ENCODE data around the gene DNM1. TPM values are rescaled to one million over a fixed set of nuclear protein-coding genes. Genes with fewer than 3 reads are reported as not detected.

The DNM1 gene
- total and polyA plus RNA-seq, 2 of the 8 experiments (the other 6 are each of a cell fraction or from before 2014, with no cell fraction given) = 34.3 to 62.7 TPM

GRCh38 chr9:128254855-128255759 is 51.9 kb downstream of the DNM1 start (continued):
- TF ChIP-seq RXRA (IDR thresholded peaks at IDR 0.05; ENCODE audit: insufficient read depth, low read depth, low read length) (no peak), TAF7 (optimal IDR thresholded peaks at IDR 0.05; ENCODE audit: borderline replicate concordance, low read depth, low read length) (no peak), TBP (IDR thresholded peaks at IDR 0.05; ENCODE audit: low read depth, low read length) (no peak; the same call in 1 of the 2 replicates), EP300 (IDR thresholded peaks at IDR 0.05; ENCODE audit: borderline replicate concordance in 1 of 2, low read depth in 2 of 2, low read length in 2 of 2) (0 out of 3 replicates have a peak, but pooled peaks of 1 of the 2 experiments have one; percentile 21), FOSL1 (IDR thresholded peaks at IDR 0.05; ENCODE audit: insufficient read depth, low read depth, low read length) (no peak), CBX8 (IDR thresholded peaks at IDR 0.05; ENCODE audit: borderline replicate concordance, low read depth, low read length) (no peak), GABPA (IDR thresholded peaks at IDR 0.05; ENCODE audit: borderline replicate concordance, insufficient read depth, low read length) (peak; percentile 57; the same call in 1 of the 2 replicates), KDM4A (IDR thresholded peaks at IDR 0.05; ENCODE audit: low read depth, low read length, severe bottlenecking) (no peak), POU5F1 (IDR thresholded peaks at IDR 0.05; ENCODE audit: low read depth, low read length) (no peak), TCF12 (IDR thresholded peaks at IDR 0.05; ENCODE audit: low read depth, low read length) (no peak), KDM5A (IDR thresholded peaks at IDR 0.05; ENCODE audit: low read length) (no peak), EGR1 (IDR thresholded peaks at IDR 0.05; ENCODE audit: borderline replicate concordance, low read depth, low read length) (no peak), BRCA1 (IDR thresholded peaks at IDR 0.05; ENCODE audit: low read depth, low read length) (no peak), RFX5 (IDR thresholded peaks at IDR 0.05; ENCODE audit: borderline replicate concordance, low read depth, low read length) (no peak), PHF8 (conservative IDR thresholded peaks at IDR 0.05; ENCODE audit: low read depth, low read length) (no peak), SP4 (IDR thresholded peaks at IDR 0.05; ENCODE audit: low read length) (no peak), ATF2 (IDR thresholded peaks at IDR 0.05; ENCODE audit: low read length) (no peak; the same call in 1 of the 2 replicates), SP1 (IDR thresholded peaks at IDR 0.05; ENCODE audit: low read depth, low read length) (no peak), CHD1 (IDR thresholded peaks at IDR 0.05; ENCODE audit: low read depth, low read length) (no peak), GTF2F1 (IDR thresholded peaks at IDR 0.05; ENCODE audit: borderline replicate concordance, low read depth, low read length) (no peak), USF2 (IDR thresholded peaks at IDR 0.05; ENCODE audit: low read length) (no peak)
